Right kidney (tissue), 1 donor: ENCODE data around the gene NDUFB3.

Experiments
- DNase-seq: peaks from one replicate; pipeline ENCODE4 v3.0.0-alpha.2; 2016

The NDUFB3 gene

GRCh38 chr2:201128033-201128432 is 56.2 kb downstream of the NDUFB3 start:
- DNase-seq: no peak

GRCh38 chr2:201128933-201129505 is 57.2 kb downstream of the NDUFB3 start:
- no peak for DNase-seq

- DNase-seq: no peak
These were observed 58.9 kb downstream of the NDUFB3 start for GRCh38 chr2:201130524-201131186.

GRCh38 chr2:201132518-201132917 is 60.7 kb downstream of the NDUFB3 start:
- no peak for DNase-seq
